Measurements from ENCODE around the gene AKAP13. TPM values are rescaled to one million over a fixed set of nuclear protein-coding genes. Genes with fewer than 3 reads are reported as not detected.

Gene AKAP13
- total and polyA plus RNA-seq, 2 of the 13 experiments (the other 11 are each of a cell fraction or from before 2014, with no cell fraction given) = 6.7 to 27.1 TPM

- Histone ChIP-seq H3K4me2 (ENCODE audit: low read depth, low read length) (no peak overlapping the region), H3K4me3 (replicated peaks in 1 of 3; ENCODE audit: insufficient read depth in 1 of 3, low read depth in 2 of 3, low read length in 3 of 3) (no peak overlapping the region), H3K27me3 (ENCODE audit: control insufficient read depth in 1 of 2, insufficient read depth in 2 of 2, low read length in 2 of 2) (no peaks in the 10 kb centered on the region), H4K20me1 (ENCODE audit: insufficient read depth, low read length) (no peaks in the 10 kb centered on the region), H3K27ac (ENCODE audit: extremely low read length, insufficient read depth, low read length) (no peak overlapping the region), H3K4me1 (ENCODE audit: insufficient read depth, low read length) (peaks cover 21% of the 10 kb centered on the region), H3K9ac (ENCODE audit: insufficient read depth, low read depth, low read length) (no peak overlapping the region), H3K9me3 (ENCODE audit: low read length) (no peaks in the 10 kb centered on the region), H2AFZ (ENCODE audit: low read length) (no peak overlapping the region), H3K79me2 (ENCODE audit: insufficient read depth, low read length) (no peaks in the 10 kb centered on the region), H3K36me3 (replicated peaks in 1 of 2; ENCODE audit: control insufficient read depth in 1 of 2, insufficient read depth in 2 of 2, low read length in 2 of 2) (peaks cover 13 to 34% of the 10 kb centered on the region in 2 experiments; a peak in 4 of 5 replicates)
- no peak for DNase-seq (ENCODE audit: low spot score)
- no peak for FAIRE-seq
- no peak for ATAC-seq
- CTCF ChIA-PET (ENCODE audit: low intra/inter-chr PET ratio, low total read pairs) = no interaction called here
- POLR2A ChIA-PET = no interaction called here
- no TSS peak for BruUV-seq (replicated peaks)
- in situ Hi-C loops (cut with HindIII; ENCODE audit: extremely low pct_ligation_motif_present, low pct_unique_long_range_greater_than_20kb) (no loop called here), intact Hi-C loops (cut with micrococcal nuclease; ENCODE audit: unreplicated experiment) (no loop called here)
- 65% methylated on average over 4 of the region's 4 CpGs for WGBS (ENCODE audit: low lambda C conversion rate)
- TF ChIP-seq PRDM10 (CRISPR knock-in tag; IDR thresholded peaks at IDR 0.05; ENCODE audit: low read depth) (no peak), HNF4G (IDR thresholded peaks at IDR 0.05; ENCODE audit: borderline replicate concordance, low read depth, low read length) (no peak), HNF4G (CRISPR knock-in tag; IDR thresholded peaks at IDR 0.05; ENCODE audit: borderline replicate concordance, low read depth) (no peak), ZBED4 (CRISPR knock-in tag; IDR thresholded peaks at IDR 0.05; ENCODE audit: borderline replicate concordance) (no peak), SIX1 (CRISPR knock-in tag; IDR thresholded peaks at IDR 0.05; ENCODE audit: borderline replicate concordance) (no peak), TFAP4 (IDR thresholded peaks at IDR 0.05; ENCODE audit: borderline replicate concordance, low read depth) (no peak), SP5 (CRISPR knock-in tag; IDR thresholded peaks at IDR 0.05; ENCODE audit: borderline replicate concordance, low read depth) (no peak), NAIF1 (CRISPR knock-in tag; IDR thresholded peaks at IDR 0.05; ENCODE audit: borderline replicate concordance) (no peak), ZNF646 (CRISPR knock-in tag; IDR thresholded peaks at IDR 0.05) (no peak)
Measured at GRCh38 chr15:85584872-85585271, 204.5 kb downstream of the AKAP13 start.
